OCI-LY3 (cell line): ENCODE data around the gene TACC2.

Source experiments
- H2AFZ ChIP-seq: fragments of 200-600, 300-600 bp; shearing (Covaris generic); 2 replicates; pipeline ENCODE4 v1.6.0; 2014; ENCODE audit warnings: antibody characterized with exemption, low read depth, low read length
- H3K27ac ChIP-seq: fragments of 200-600, 300-600 bp; sonication (generic); 2 replicates; pipeline ENCODE4 v1.5.1; 2014; ENCODE audit warnings: mild to moderate bottlenecking, low read length, moderate library complexity, mixed read lengths
- H3K27me3 ChIP-seq: fragments of 200-600, 300-600 bp; sonication (generic); 2 replicates; pipeline ENCODE4 v1.6.1; 2014; ENCODE audit warnings: low read depth, low read length, mixed read lengths
- H3K36me3 ChIP-seq: fragments of 200-600, 300-600 bp; sonication (generic); replicated peaks from 2 replicates; pipeline ENCODE3; 2014; ENCODE audit warnings: low read depth, low read length, mixed read lengths
- H3K4me1 ChIP-seq: fragments of 300-600, 200-600 bp; sonication (generic); 2 replicates; pipeline ENCODE4 v1.6.1; 2014; ENCODE audit warnings: low read length, mixed read lengths
- H3K4me2 ChIP-seq: fragments of 200-600, 300-600 bp; sonication (generic); 2 replicates; pipeline ENCODE4 v1.6.1; 2014; ENCODE audit warnings: low read length, mixed read lengths
- H3K4me3 ChIP-seq: fragments of 300-600, 200-600 bp; sonication (generic); 2 replicates; pipeline ENCODE4 v1.5.1; 2014; ENCODE audit warnings: antibody characterized with exemption, mild to moderate bottlenecking, low read length, moderate library complexity
- H3K79me2 ChIP-seq: fragments of 300-600, 200-600 bp; shearing (Covaris generic); 2 replicates; pipeline ENCODE4 v1.6.1; 2014; ENCODE audit warnings: mild to moderate bottlenecking, low read length, mixed read lengths
- H3K9ac ChIP-seq: fragments of 300-600, 200-600 bp; shearing (Covaris generic); 2 replicates; pipeline ENCODE4 v1.6.0; 2014; ENCODE audit warnings: mild to moderate bottlenecking, low read length, moderate library complexity
- H3K9me3 ChIP-seq: fragments of 200-600, 300-600 bp; shearing (Covaris generic); 2 replicates; pipeline ENCODE4 v1.6.1; 2014; ENCODE audit warnings: low read length, mixed read lengths; ENCODE audit not compliant: insufficient read depth
- H4K20me1 ChIP-seq: fragments of 200-600, 300-600 bp; sonication (generic); 2 replicates; pipeline ENCODE4 v1.6.1; 2016; ENCODE audit warnings: low read length, mixed read lengths; ENCODE audit not compliant: insufficient read depth
- CTCF ChIP-seq: fragments of 200-600, 300-600 bp; sonication (generic); IDR thresholded peaks from 2 replicates; pipeline ENCODE4 v1.5.1; 2014; ENCODE audit warnings: antibody characterized with exemption, low read length, low read depth
- EZH2phosphoT487 ChIP-seq: fragments of 200-600 bp; shearing (Covaris generic); IDR thresholded peaks from 2 replicates; pipeline ENCODE4 v1.6.1; 2018; ENCODE audit warnings: antibody characterized with exemption, mixed run types, low read depth

TACC2 gene

GRCh38 chr10:122176232-122177213 lies 187.6 kb downstream of the TACC2 start:
- Histone ChIP-seq H2AFZ (no peak overlapping the region), H3K9me3 (no peaks in the 10 kb centered on the region), H3K27ac (no peak overlapping the region), H3K9ac (no peak overlapping the region), H3K36me3 (no peaks in the 10 kb centered on the region), H3K4me1 (no peaks in the 10 kb centered on the region), H3K4me3 (no peak overlapping the region), H3K79me2 (no peaks in the 10 kb centered on the region), H3K4me2 (no peak overlapping the region), H4K20me1 (no peaks in the 10 kb centered on the region), H3K27me3 (peaks cover 5% of the 10 kb centered on the region)
- TF ChIP-seq CTCF (no peak), EZH2phosphoT487 (no peak)

GRCh38 chr10:122178655-122179054 lies 189.7 kb downstream of the TACC2 start:
- no peaks in the 10 kb centered on the region for H3K79me2 ChIP-seq
- TF ChIP-seq EZH2phosphoT487 (no peak), CTCF (no peak)
- no peaks in the 10 kb centered on the region for H3K9me3 ChIP-seq
- peaks cover 15% of the 10 kb centered on the region for H3K27me3 ChIP-seq
- H4K20me1 ChIP-seq = no peaks in the 10 kb centered on the region
- no peaks in the 10 kb centered on the region for H3K4me1 ChIP-seq
- no peak overlapping the region for H3K27ac ChIP-seq
- no peak overlapping the region for H3K9ac ChIP-seq
- H2AFZ ChIP-seq = no peak overlapping the region
- no peak overlapping the region for H3K4me3 ChIP-seq
- H3K4me2 ChIP-seq = no peak overlapping the region
- no peaks in the 10 kb centered on the region for H3K36me3 ChIP-seq

- Histone ChIP-seq H3K79me2 (no peaks in the 10 kb centered on the region), H3K4me2 (no peak overlapping the region), H2AFZ (no peak overlapping the region), H3K36me3 (no peaks in the 10 kb centered on the region), H3K9me3 (no peaks in the 10 kb centered on the region), H3K4me3 (no peak overlapping the region), H3K4me1 (no peaks in the 10 kb centered on the region), H3K27me3 (peaks cover 15% of the 10 kb centered on the region), H4K20me1 (no peaks in the 10 kb centered on the region), H3K9ac (no peak overlapping the region), H3K27ac (no peak overlapping the region)
- no peak for TF ChIP-seq CTCF
- no peak for TF ChIP-seq EZH2phosphoT487
These were observed 192.2 kb downstream of the TACC2 start for GRCh38 chr10:122181041-122181732.

DNA sequence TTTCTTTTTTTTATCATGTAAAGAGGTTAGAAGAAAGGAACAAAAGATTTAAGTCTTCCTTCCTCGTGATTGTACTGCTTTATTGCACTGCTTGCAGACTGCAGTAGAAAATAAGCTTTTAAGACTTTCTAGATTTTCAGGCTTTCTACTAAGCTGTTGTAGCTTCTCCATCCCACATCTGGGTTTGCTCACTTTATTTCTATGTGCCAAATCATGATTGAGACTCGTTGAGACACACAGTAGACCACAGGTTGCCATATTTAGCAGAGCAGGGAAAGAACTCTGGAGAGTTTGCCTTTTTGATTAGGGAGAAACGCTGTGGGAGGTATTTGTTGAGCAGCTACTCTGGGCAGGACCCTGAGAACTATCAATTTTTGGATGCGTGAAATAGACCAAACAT lies 192.9 kb downstream of the TACC2 start:
- H3K79me2 ChIP-seq = no peaks in the 10 kb centered on the region
- H3K4me2 ChIP-seq = no peak overlapping the region
- no peaks in the 10 kb centered on the region for H3K4me1 ChIP-seq
- no peaks in the 10 kb centered on the region for H3K9me3 ChIP-seq
- no peak for TF ChIP-seq CTCF
- TF ChIP-seq EZH2phosphoT487 = no peak
- no peak overlapping the region for H3K4me3 ChIP-seq
- H2AFZ ChIP-seq = no peak overlapping the region
- no peaks in the 10 kb centered on the region for H4K20me1 ChIP-seq
- no peak overlapping the region for H3K27ac ChIP-seq
- H3K27me3 ChIP-seq = peaks cover 15% of the 10 kb centered on the region
- no peak overlapping the region for H3K9ac ChIP-seq
- H3K36me3 ChIP-seq = no peaks in the 10 kb centered on the region
